ENCODE measurements around the gene KCNC3.
"Not testable (repeated sequence)": the region's sequence is repeated elsewhere in the genome, so short reads cannot be mapped to it uniquely, and the experiment has no call there.

Gene KCNC3

GRCh38 chr19:50353487-50353880 lies 24.3 kb upstream of the KCNC3 start:
- not testable (repeated sequence) for DNase-seq (ENCODE audit: low read depth in 2 of 2)

GRCh38 chr19:50352242-50352641 lies 23.1 kb upstream of the KCNC3 start:
- no peak for DNase-seq (ENCODE audit: low read depth in 2 of 2)

GRCh38 chr19:50349277-50350057 lies 20.3 kb upstream of the KCNC3 start:
- no peak for DNase-seq (ENCODE audit: low read depth in 2 of 2)

- DNase-seq (ENCODE audit: low read depth in 2 of 2), result not testable (repeated sequence)
Measured at GRCh38 chr19:50347089-50347581, 18.0 kb upstream of the KCNC3 start.

GRCh38 chr19:50344661-50345318 lies 15.6 kb upstream of the KCNC3 start:
- no peak for DNase-seq (ENCODE audit: low read depth in 2 of 2)

GRCh38 chr19:50341091-50341564 lies 12.0 kb upstream of the KCNC3 start:
- no peak for DNase-seq (ENCODE audit: low read depth in 2 of 2)

- DNase-seq (ENCODE audit: low read depth in 2 of 2), result no peak
Measured at GRCh38 chr19:50340331-50340730, 11.2 kb upstream of the KCNC3 start.

- not testable (repeated sequence) for DNase-seq (ENCODE audit: low read depth in 2 of 2)
Measured at GRCh38 chr19:50337031-50337430, 7.9 kb upstream of the KCNC3 start.

- no peak for DNase-seq (ENCODE audit: low read depth in 2 of 2)
Measured at GRCh38 chr19:50334741-50335421, 5.7 kb upstream of the KCNC3 start.

GRCh38 chr19:50333737-50334617 lies 4.8 kb upstream of the KCNC3 start:
- peak in 1 of 2 donors; percentile 61 for DNase-seq (ENCODE audit: low read depth in 2 of 2)

GRCh38 chr19:50333235-50333736 lies 4.1 kb upstream of the KCNC3 start:
- DNase-seq (ENCODE audit: low read depth in 2 of 2), result peak; percentile 73 to 94

GRCh38 chr19:50332244-50333038 lies 3.3 kb upstream of the KCNC3 start:
- DNase-seq (ENCODE audit: low read depth in 2 of 2), result no peak

- DNase-seq (ENCODE audit: low read depth in 2 of 2), result no peak
Measured at GRCh38 chr19:50331994-50332243, 2.7 kb upstream of the KCNC3 start.

- DNase-seq (ENCODE audit: low read depth in 2 of 2), result no peak
Measured at GRCh38 chr19:50331221-50331993, 2.2 kb upstream of the KCNC3 start.

GRCh38 chr19:50330365-50331078 lies 1.3 kb upstream of the KCNC3 start:
- peak; percentile 28 to 69 for DNase-seq (ENCODE audit: low read depth in 2 of 2)

- not testable (repeated sequence) for DNase-seq (ENCODE audit: low read depth in 2 of 2)
Measured at GRCh38 chr19:50329926-50330294, 733 bp upstream of the KCNC3 start.

GRCh38 chr19:50328873-50329145 lies 368 bp downstream of the KCNC3 start:
- DNase-seq (ENCODE audit: low read depth in 2 of 2), result no peak

GRCh38 chr19:50328224-50328872 lies 829 bp downstream of the KCNC3 start:
- DNase-seq (ENCODE audit: low read depth in 2 of 2), result no peak
